Measurements from ENCODE around the gene HDAC1. TPM values are rescaled to one million over a fixed set of nuclear protein-coding genes. Genes with fewer than 3 reads are reported as not detected.

The HDAC1 gene
- total and polyA plus RNA-seq, 2 of the 8 experiments (the other 6 are each of a cell fraction or from before 2014, with no cell fraction given), result 111 to 125 TPM

GRCh38 chr1:32247452-32247851, 44.4 kb upstream of the HDAC1 start:
- Histone ChIP-seq H3K27ac (ENCODE audit: low read depth, low read length) (no peak overlapping the region), H3K79me2 (ENCODE audit: control insufficient read depth in 1 of 2, insufficient read depth in 2 of 2, low read length in 2 of 2) (no peaks in the 10 kb centered on the region), H3K4me3 (ENCODE audit: extremely low read depth in 1 of 4, insufficient read depth in 2 of 4, low read depth in 3 of 4, low read length in 4 of 4) (no peak overlapping the region), H3K27me3 (replicated peaks in 1 of 4; ENCODE audit: control insufficient read depth in 3 of 4, extremely low read depth in 1 of 4, insufficient read depth in 3 of 4, low read length in 3 of 4) (no peaks in the 10 kb centered on the region; a peak in 1 of 7 replicates), H3K18ac (ENCODE audit: extremely low read depth, low read length) (no peak overlapping the region; the same call in 1 of the 2 replicates), H4K91ac (replicated peaks; ENCODE audit: insufficient read length, low read length) (no peak overlapping the region), H3K4me1 (replicated peaks in 1 of 4; ENCODE audit: control insufficient read depth in 3 of 4, insufficient read depth in 4 of 4, low read length in 3 of 4) (peaks cover 7 to 13% (median 10%) of the 10 kb centered on the region in 4 experiments), H2AFZ (ENCODE audit: low read length) (no peak overlapping the region), H3K36me3 (ENCODE audit: control insufficient read depth in 2 of 4, insufficient read depth in 4 of 4, low read length in 3 of 4) (no peaks in the 10 kb centered on the region), H3K4me2 (ENCODE audit: insufficient read depth in 1 of 2, low read depth in 2 of 2, low read length in 2 of 2) (no peak overlapping the region), H2BK12ac (ENCODE audit: low read depth, low read length) (peak overlapping the region; percentile 68; the same call in 1 of the 2 replicates), H3K9ac (replicated peaks in 1 of 4; ENCODE audit: extremely low read depth in 1 of 4, low read depth in 3 of 4, low read length in 3 of 4) (no peak overlapping the region; a peak in 1 of 7 replicates), H2BK20ac (ENCODE audit: low read length) (no peak overlapping the region), H3K23me2 (ENCODE audit: low read depth, low read length) (peaks cover 4% of the 10 kb centered on the region; the same call in 1 of the 2 replicates), H3K14ac (ENCODE audit: insufficient read length) (no peak overlapping the region), H3K79me1 (ENCODE audit: low read depth, low read length) (no peaks in the 10 kb centered on the region), H3K4ac (replicated peaks; ENCODE audit: insufficient read length, low read depth, low read length) (no peak overlapping the region), H2BK15ac (ENCODE audit: low read length) (no peak overlapping the region; the same call in 1 of the 2 replicates), H4K5ac (ENCODE audit: insufficient read length, low read depth, low read length) (no peak overlapping the region), H3K23ac (ENCODE audit: insufficient read length) (no peak overlapping the region), H2AK5ac (ENCODE audit: low read depth, low read length) (no peak overlapping the region), H4K20me1 (replicated peaks in 1 of 2; ENCODE audit: control insufficient read depth in 1 of 2, insufficient read depth in 2 of 2, low read length in 2 of 2) (no peaks in the 10 kb centered on the region), H3K9me3 (ENCODE audit: insufficient read depth in 2 of 2, low read depth in 1 of 2, low read length in 1 of 2) (no peaks in the 10 kb centered on the region), H3K56ac (replicated peaks; ENCODE audit: insufficient read length, low read depth, low read length) (no peak overlapping the region), H4K8ac (ENCODE audit: extremely low read depth, insufficient read depth, low read length) (no peak overlapping the region), H2BK5ac (ENCODE audit: low read depth, low read length) (peak overlapping the region; percentile 52; the same call in 1 of the 2 replicates), H2BK120ac (replicated peaks; ENCODE audit: low read depth, low read length) (no peak overlapping the region)
- 86% methylated on average over 11 of the region's 12 CpGs; no CpG with 5 or more reads in 1 of the 2 experiments for WGBS, 2 experiments (ENCODE audit: extremely low coverage in 1 of 2, insufficient coverage in 1 of 2, insufficient read length in 1 of 2, insufficient replicate concordance in 2 of 2, low coverage in 1 of 2, low lambda C conversion rate in 2 of 2, missing lambda C conversion rate in 1 of 2)
- FAIRE-seq (no peak), DNase-seq (ENCODE audit: low read depth in 1 of 2, low spot score in 2 of 2) (no peak)
- ChIA-PET CTCF (ENCODE audit: partially characterized antibody) (interaction anchor here (0.9 to 6.1 kb wide), 18 partner anchors 11 to 105 kb away, joined by 3 to 66 read pairs (median 6); partner anchors contain the start of genes CCDC28B and HDAC1), POLR2A (ENCODE audit: partially characterized antibody) (interaction anchor here (1.5 to 6.6 kb wide), 4 partner anchors 27 to 104 kb away, joined by 3 to 50 read pairs (median 17); partner anchors contain the start of gene MARCKSL1)
- no peak for TF ChIP-seq HDAC2 (IDR thresholded peaks at IDR 0.05; ENCODE audit: borderline replicate concordance in 1 of 2, low read depth in 2 of 2, low read length in 2 of 2)
- TF ChIP-seq SP2 (IDR thresholded peaks at IDR 0.05; ENCODE audit: low read length), result no peak
- TF ChIP-seq TAF7 (optimal IDR thresholded peaks at IDR 0.05; ENCODE audit: borderline replicate concordance, low read depth, low read length), result no peak
- TF ChIP-seq EZH2 (IDR thresholded peaks at IDR 0.05; ENCODE audit: low read depth, low read length, severe bottlenecking), result no peak
- no peak for TF ChIP-seq YY1 (IDR thresholded peaks at IDR 0.05; ENCODE audit: low read depth, low read length)
- no peak for TF ChIP-seq USF2 (IDR thresholded peaks at IDR 0.05; ENCODE audit: low read length)
- no peak for TF ChIP-seq KDM5A (IDR thresholded peaks at IDR 0.05; ENCODE audit: low read length)
- no peak for TF ChIP-seq ATF2 (IDR thresholded peaks at IDR 0.05; ENCODE audit: low read length)
- no peak for TF ChIP-seq POLR2A (IDR thresholded peaks at IDR 0.05; ENCODE audit: control extremely low read depth in 1 of 2, low read depth in 2 of 2, low read length in 2 of 2)
- no peak for TF ChIP-seq KDM1A (IDR thresholded peaks at IDR 0.05; ENCODE audit: borderline replicate concordance, low read length)
- no peak for TF ChIP-seq RFX5 (IDR thresholded peaks at IDR 0.05; ENCODE audit: borderline replicate concordance, low read depth, low read length)
